Mesendoderm (in vitro differentiated cells): ENCODE measurements around the gene MLLT3.

Experiments used
- DNase-seq: peaks from one replicate; pipeline ENCODE4 v3.0.0; 2013
- H2AK5ac ChIP-seq: 2 replicates; pipeline ENCODE4 v1.6.1; 2013; ENCODE audit warnings: low read length, inconsistent platforms
- H2BK120ac ChIP-seq: 2 replicates; pipeline ENCODE4 v1.6.1; 2013; ENCODE audit warnings: low read depth, mild to moderate bottlenecking, low read length, moderate library complexity, mixed read lengths
- H2BK15ac ChIP-seq: replicated peaks from 2 replicates; pipeline ENCODE4 v1.6.1; 2013; ENCODE audit warnings: low read depth, mild to moderate bottlenecking, moderate library complexity
- H2BK5ac ChIP-seq: 2 replicates; pipeline ENCODE4 v1.6.1; 2013; ENCODE audit warnings: low read length, inconsistent platforms
- H3K18ac ChIP-seq: 2 replicates; pipeline ENCODE4 v1.6.1; 2013; ENCODE audit warnings: mild to moderate bottlenecking, low read length, mixed read lengths
- H3K23ac ChIP-seq: one replicate; pipeline ENCODE4 v1.6.1; 2013; ENCODE audit warnings: low read length
- H3K27ac ChIP-seq: 2 replicates; pipeline ENCODE4 v1.5.1; 2013; ENCODE audit warnings: low read depth, mild to moderate bottlenecking, inconsistent platforms, low read length, moderate library complexity
- H3K27me3 ChIP-seq: 2 replicates; pipeline ENCODE4 v1.6.1; 2013; ENCODE audit warnings: low read length, control low read depth, mild to moderate bottlenecking, inconsistent platforms; ENCODE audit not compliant: insufficient read depth, poor library complexity
- H3K36me3 ChIP-seq: 2 replicates; pipeline ENCODE4 v1.6.1; 2013; ENCODE audit warnings: low read length, inconsistent platforms; ENCODE audit not compliant: control insufficient read depth, insufficient read depth
- H3K4ac ChIP-seq: one replicate; pipeline ENCODE4 v1.6.1; 2013; ENCODE audit warnings: low read depth, mild to moderate bottlenecking, low read length, moderate library complexity
- H3K4me1 ChIP-seq: 2 replicates; pipeline ENCODE4 v1.6.1; 2013; ENCODE audit warnings: low read depth, low read length, inconsistent platforms; ENCODE audit not compliant: control insufficient read depth
- H3K4me2 ChIP-seq: 2 replicates; pipeline ENCODE4 v1.6.1; 2013; ENCODE audit warnings: low read length
- H3K4me3 ChIP-seq: 2 replicates; pipeline ENCODE4 v1.5.1; 2013; ENCODE audit warnings: mild to moderate bottlenecking, low read length
- H3K56ac ChIP-seq: one replicate; pipeline ENCODE4 v1.6.1; 2013; ENCODE audit warnings: low read length
- H3K79me1 ChIP-seq: 2 replicates; pipeline ENCODE4 v1.6.1; 2013; ENCODE audit warnings: low read length, inconsistent platforms
- H3K79me2 ChIP-seq: 2 replicates; pipeline ENCODE4 v1.6.1; 2013; ENCODE audit warnings: mild to moderate bottlenecking, low read length; ENCODE audit not compliant: control insufficient read depth, insufficient read depth
- H3K9ac ChIP-seq: 2 replicates; pipeline ENCODE4 v1.6.1; 2013; ENCODE audit warnings: low read length, inconsistent platforms
- H4K5ac ChIP-seq: one replicate; pipeline ENCODE4 v1.6.1; 2013; ENCODE audit warnings: low read length
- H4K8ac ChIP-seq: one replicate; pipeline ENCODE4 v1.6.1; 2013; ENCODE audit warnings: low read depth, mild to moderate bottlenecking, control low read depth, low read length, moderate library complexity
- WGBS: extraction: QIAGEN DNeasy Blood & Tissue Kit; methylation state at CpG from one replicate; pipeline ENCODE4 v1.1.7; 2013; ENCODE audit warnings: low lambda C conversion rate, missing lambda C conversion rate; ENCODE audit not compliant: insufficient coverage; ENCODE audit errors: extremely low coverage; 5-methylcytosine and 5-hydroxymethylcytosine counted together

MLLT3 gene

DNA sequence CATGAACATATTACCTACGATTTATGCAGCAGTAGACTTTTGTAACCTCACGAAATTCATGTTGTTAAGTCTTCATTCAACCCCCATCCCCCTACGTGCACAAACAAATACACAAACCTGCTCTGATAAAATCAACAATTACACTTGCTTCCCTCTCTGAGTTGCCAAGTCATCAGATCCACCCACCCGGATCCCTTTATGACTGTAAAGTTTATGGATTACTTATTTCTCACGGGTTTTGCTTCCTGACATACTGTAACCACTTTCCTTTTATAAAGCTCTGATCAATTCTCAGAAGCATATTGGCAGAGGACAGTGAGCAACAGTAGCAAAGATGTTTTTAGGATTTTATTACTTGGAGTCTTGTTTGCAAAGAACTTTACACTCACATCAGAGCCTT, 70.5 kb downstream of the MLLT3 start:
- Histone ChIP-seq H4K8ac (no peak overlapping the region), H3K23ac (no peak overlapping the region), H3K79me2 (no peaks in the 10 kb centered on the region), H3K56ac (no peak overlapping the region), H2AK5ac (no peak overlapping the region), H3K18ac (no peak overlapping the region), H3K4me2 (no peak overlapping the region), H3K79me1 (no peaks in the 10 kb centered on the region), H3K4ac (no peak overlapping the region), H3K9ac (no peak overlapping the region), H3K4me3 (no peak overlapping the region), H4K5ac (no peak overlapping the region), H2BK5ac (no peak overlapping the region), H3K4me1 (no peaks in the 10 kb centered on the region), H2BK15ac (no peak overlapping the region), H2BK120ac (no peak overlapping the region), H3K27me3 (no peaks in the 10 kb centered on the region), H3K36me3 (no peaks in the 10 kb centered on the region), H3K27ac (no peak overlapping the region)
- no peak for DNase-seq
- no CpG with 5 or more reads among the region's 5 CpGs for WGBS

DNA sequence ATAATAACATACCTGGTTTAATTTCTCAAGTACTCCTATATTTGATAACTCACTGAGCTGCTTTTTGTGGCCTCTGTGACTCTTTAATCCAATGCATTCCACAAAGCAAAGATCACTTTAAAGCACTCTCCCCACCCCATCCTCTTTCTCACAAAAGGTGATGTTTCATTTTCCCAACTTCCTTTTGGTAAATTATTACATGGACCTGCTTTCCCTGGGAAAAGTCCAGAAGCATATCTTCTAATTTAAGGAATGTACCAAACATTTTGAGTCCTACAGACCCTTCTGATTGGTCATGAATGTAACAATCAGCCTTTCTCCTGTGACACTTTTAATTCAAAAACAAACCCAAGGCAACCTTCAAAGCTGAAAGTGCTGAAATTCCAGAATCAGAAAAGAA, 71.1 kb downstream of the MLLT3 start:
- H3K4me1 ChIP-seq: no peaks in the 10 kb centered on the region
- H4K5ac ChIP-seq: no peak overlapping the region
- no peak overlapping the region for H2BK15ac ChIP-seq
- H3K27me3 ChIP-seq: no peaks in the 10 kb centered on the region
- H2AK5ac ChIP-seq: no peak overlapping the region
- H3K23ac ChIP-seq: no peak overlapping the region
- DNase-seq: peak; percentile 47
- no peak overlapping the region for H2BK120ac ChIP-seq
- H3K56ac ChIP-seq: no peak overlapping the region
- no peak overlapping the region for H4K8ac ChIP-seq
- H3K79me2 ChIP-seq: no peaks in the 10 kb centered on the region
- H3K36me3 ChIP-seq: no peaks in the 10 kb centered on the region
- no peak overlapping the region for H3K18ac ChIP-seq
- H3K9ac ChIP-seq: no peak overlapping the region
- H3K4ac ChIP-seq: no peak overlapping the region
- H2BK5ac ChIP-seq: no peak overlapping the region
- no peak overlapping the region for H3K4me3 ChIP-seq
- H3K4me2 ChIP-seq: no peak overlapping the region
- H3K79me1 ChIP-seq: no peaks in the 10 kb centered on the region
- no peak overlapping the region for H3K27ac ChIP-seq

DNA sequence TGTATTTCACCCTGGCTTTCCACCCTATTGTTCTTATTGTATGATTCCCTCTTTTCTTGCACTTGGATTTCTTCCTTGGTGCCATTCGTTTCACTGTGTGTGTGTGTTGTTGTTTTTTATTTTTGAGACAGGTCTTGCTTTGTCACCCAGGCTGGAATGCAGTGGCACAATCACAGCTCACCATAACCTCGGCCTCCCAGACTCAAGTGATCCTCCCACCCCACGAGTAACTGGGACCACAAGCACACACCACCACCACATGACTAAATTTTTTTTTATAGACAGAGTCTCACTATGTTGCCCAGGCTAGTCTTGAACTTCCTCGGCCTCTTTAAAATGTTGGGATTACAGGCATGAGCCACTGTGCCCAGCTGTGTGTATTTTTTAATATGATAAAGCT, 72.0 kb downstream of the MLLT3 start:
- Histone ChIP-seq H3K4me2 (no peak overlapping the region), H3K56ac (no peak overlapping the region), H3K79me1 (no peaks in the 10 kb centered on the region), H2BK5ac (no peak overlapping the region), H3K4ac (no peak overlapping the region), H3K4me3 (no peak overlapping the region), H3K36me3 (no peaks in the 10 kb centered on the region), H2AK5ac (no peak overlapping the region), H4K5ac (no peak overlapping the region), H3K27ac (no peak overlapping the region), H2BK15ac (no peak overlapping the region), H3K9ac (no peak overlapping the region), H3K79me2 (no peaks in the 10 kb centered on the region), H3K18ac (no peak overlapping the region), H3K27me3 (no peaks in the 10 kb centered on the region), H3K23ac (no peak overlapping the region), H3K4me1 (no peaks in the 10 kb centered on the region), H2BK120ac (no peak overlapping the region), H4K8ac (no peak overlapping the region)
- no peak for DNase-seq
- WGBS: no CpG with 5 or more reads among the region's 4 CpGs

DNA sequence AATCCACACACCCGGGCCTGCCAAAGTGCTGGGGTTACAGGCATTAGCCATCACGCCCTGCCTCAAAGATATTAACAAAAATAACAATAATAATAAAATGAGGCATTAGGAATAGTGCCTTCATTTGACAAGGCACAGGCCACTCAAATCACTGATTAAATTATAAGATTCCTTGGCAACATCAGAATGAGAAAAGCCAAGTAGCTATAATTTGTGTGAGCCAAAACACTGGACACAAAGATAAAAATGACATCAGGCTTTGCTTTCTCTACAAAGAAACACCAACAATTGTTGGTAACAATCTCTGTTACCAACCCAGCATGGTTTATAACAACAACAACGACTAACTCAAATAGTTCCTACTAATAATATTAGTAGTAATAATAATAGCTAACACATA, 73.2 kb downstream of the MLLT3 start:
- no peak overlapping the region for H3K4me2 ChIP-seq
- H3K27me3 ChIP-seq: no peaks in the 10 kb centered on the region
- H3K4me1 ChIP-seq: no peaks in the 10 kb centered on the region
- no peak overlapping the region for H3K4me3 ChIP-seq
- no peak overlapping the region for H3K9ac ChIP-seq
- no peak overlapping the region for H2BK15ac ChIP-seq
- no peaks in the 10 kb centered on the region for H3K36me3 ChIP-seq
- H3K27ac ChIP-seq: no peak overlapping the region
- no peak overlapping the region for H4K8ac ChIP-seq
- no peak overlapping the region for H2AK5ac ChIP-seq
- no peak overlapping the region for H3K18ac ChIP-seq
- no peaks in the 10 kb centered on the region for H3K79me2 ChIP-seq
- no peaks in the 10 kb centered on the region for H3K79me1 ChIP-seq
- no peak overlapping the region for H4K5ac ChIP-seq
- H3K4ac ChIP-seq: no peak overlapping the region
- no peak overlapping the region for H2BK120ac ChIP-seq
- no peak overlapping the region for H3K56ac ChIP-seq
- no peak overlapping the region for H3K23ac ChIP-seq
- DNase-seq: no peak
- WGBS: no CpG with 5 or more reads among the region's 3 CpGs
- no peak overlapping the region for H2BK5ac ChIP-seq

DNA sequence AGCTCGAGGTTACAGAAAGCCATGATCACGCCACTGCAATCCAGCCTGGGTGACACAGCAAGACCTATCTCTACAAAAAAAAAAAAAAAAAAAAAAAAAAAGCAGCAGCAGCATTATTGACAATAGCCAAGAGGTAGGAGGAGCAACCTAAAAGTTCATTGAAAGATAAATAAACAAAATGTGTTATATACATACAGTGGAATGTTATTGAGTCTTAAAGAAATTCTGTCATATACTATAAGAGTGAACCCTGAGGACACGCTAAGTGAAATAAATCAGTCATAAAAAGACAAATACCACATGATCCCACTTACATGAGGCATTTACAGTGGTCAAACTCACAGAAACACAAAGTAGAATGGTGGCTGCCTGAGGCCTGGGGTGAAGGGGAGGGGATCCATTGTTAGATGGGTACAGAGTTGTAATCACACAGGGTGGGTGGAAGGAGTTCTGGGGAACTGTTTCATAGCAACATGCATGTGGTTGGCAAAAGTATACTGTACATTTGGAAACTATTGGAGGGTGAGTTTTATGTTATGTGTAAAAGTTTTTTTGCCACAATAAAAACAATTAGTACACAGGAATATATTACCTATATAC, 77.2 kb downstream of the MLLT3 start:
- Histone ChIP-seq H4K5ac (no peak overlapping the region), H3K4ac (no peak overlapping the region), H2BK120ac (no peak overlapping the region), H3K18ac (no peak overlapping the region), H3K4me1 (no peaks in the 10 kb centered on the region), H3K27ac (no peak overlapping the region), H3K27me3 (no peaks in the 10 kb centered on the region), H3K79me2 (no peaks in the 10 kb centered on the region), H3K4me2 (no peak overlapping the region), H2BK5ac (no peak overlapping the region), H3K9ac (no peak overlapping the region), H2BK15ac (no peak overlapping the region), H3K79me1 (no peaks in the 10 kb centered on the region), H3K56ac (no peak overlapping the region), H2AK5ac (no peak overlapping the region), H3K23ac (no peak overlapping the region), H3K36me3 (no peaks in the 10 kb centered on the region), H4K8ac (no peak overlapping the region), H3K4me3 (no peak overlapping the region)
- WGBS: no CpG with 5 or more reads among the region's 3 CpGs
- no peak for DNase-seq

DNA sequence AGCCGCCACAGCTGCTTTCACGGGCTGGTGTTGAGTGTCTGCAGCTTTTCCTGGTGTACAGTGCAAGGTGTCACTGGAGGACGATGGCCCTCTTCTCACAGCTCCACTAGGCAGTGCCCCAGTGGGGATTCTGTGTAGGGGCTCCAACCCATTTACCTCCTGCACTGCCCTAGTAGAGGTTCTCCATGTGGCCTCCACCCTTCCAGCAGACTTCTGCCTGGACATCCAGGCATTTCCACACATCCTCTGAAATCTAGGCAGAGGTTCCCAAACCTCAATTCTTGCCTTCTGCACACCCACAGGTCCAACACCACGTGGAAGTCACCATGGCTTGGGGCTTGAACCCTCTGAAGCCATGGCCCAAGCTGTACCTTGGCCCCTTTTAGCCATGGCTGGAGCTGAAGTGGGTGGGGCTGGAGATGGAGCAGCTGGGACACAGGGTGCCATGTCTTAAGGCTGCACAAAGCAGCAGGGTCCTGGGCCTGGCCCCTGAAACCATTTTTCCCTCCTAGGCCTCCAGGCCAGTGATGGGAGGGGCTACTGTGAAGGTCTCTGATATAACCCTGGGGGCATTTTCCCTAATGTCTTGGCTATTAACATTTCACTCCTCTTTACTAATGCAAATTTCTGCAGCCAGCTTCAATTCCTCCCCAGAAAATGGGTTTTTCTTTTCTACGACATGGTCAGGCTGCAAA, 82.0 kb downstream of the MLLT3 start:
- no peaks in the 10 kb centered on the region for H3K27me3 ChIP-seq
- H3K4me2 ChIP-seq: no peak overlapping the region
- H2BK5ac ChIP-seq: no peak overlapping the region
- no peak overlapping the region for H2AK5ac ChIP-seq
- no peak overlapping the region for H3K27ac ChIP-seq
- no peak overlapping the region for H3K56ac ChIP-seq
- WGBS: no CpG with 5 or more reads among the region's 5 CpGs
- H3K79me2 ChIP-seq: no peaks in the 10 kb centered on the region
- H2BK120ac ChIP-seq: no peak overlapping the region
- no peak overlapping the region for H3K9ac ChIP-seq
- H3K4me1 ChIP-seq: no peaks in the 10 kb centered on the region
- no peak overlapping the region for H2BK15ac ChIP-seq
- no peak overlapping the region for H3K18ac ChIP-seq
- no peaks in the 10 kb centered on the region for H3K79me1 ChIP-seq
- H3K36me3 ChIP-seq: no peaks in the 10 kb centered on the region
- H3K4ac ChIP-seq: no peak overlapping the region
- no peak overlapping the region for H4K8ac ChIP-seq
- H4K5ac ChIP-seq: no peak overlapping the region
- no peak overlapping the region for H3K23ac ChIP-seq
- DNase-seq: no peak
- no peak overlapping the region for H3K4me3 ChIP-seq
